GM13977 (cell line): ENCODE results near the gene ORM1.

Source experiments
- DNase-seq: peaks from one replicate; pipeline ENCODE4 v3.0.0; 2012; ENCODE audit warnings: low spot score
- in situ Hi-C: fragments of 300-500 bp; cut with MboI; formaldehyde crosslinking; loops from one replicate; pipeline ENCODE4 v1.12.0; 2022; ENCODE audit warnings: low sequenced_read_pairs, low pct_unique_long_range_greater_than_20kb, mixed read lengths, inconsistent platforms; ENCODE audit not compliant: unreplicated experiment
- TF ChIP-seq, protein P1 (sequence below): IDR thresholded peaks from 2 replicates; pipeline ENCODE4 v1.5.1; 2012; ENCODE audit warnings: mild to moderate bottlenecking, control low read depth; ENCODE audit not compliant: insufficient read depth; ENCODE audit errors: extremely low read depth, missing control alignments

ORM1 gene

DNA sequence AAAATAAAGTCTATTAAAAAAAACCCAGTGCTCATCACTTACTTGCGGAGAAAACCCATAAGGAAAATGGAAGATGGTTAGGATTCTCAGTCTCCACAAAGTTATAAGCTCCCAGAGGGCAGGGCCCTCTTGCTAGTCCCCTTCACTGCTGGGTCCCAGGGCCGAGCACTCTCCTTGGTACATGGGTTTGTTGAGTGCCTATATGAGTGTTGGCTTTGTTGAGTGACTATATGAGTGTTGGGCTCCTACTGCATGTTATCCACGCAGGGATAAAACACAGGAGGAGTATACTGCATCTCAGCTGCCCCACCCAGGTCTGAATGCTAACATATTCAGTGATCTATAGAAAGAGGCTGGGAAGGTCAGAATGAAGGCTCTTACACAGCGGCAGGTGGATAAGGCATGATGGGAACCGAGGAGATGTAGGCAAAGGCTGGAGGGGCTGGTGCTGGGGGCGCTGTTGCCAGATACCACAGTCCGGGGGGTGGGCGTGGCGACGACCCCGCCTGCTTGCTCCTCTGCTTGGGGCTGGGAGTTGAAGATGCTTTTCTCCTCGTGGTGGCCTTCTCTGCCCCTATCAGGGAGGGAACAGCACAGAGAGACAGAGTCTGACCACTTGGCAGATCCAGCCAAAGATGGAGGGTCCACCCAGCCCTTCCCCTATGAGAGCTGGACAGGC, 18.4 kb downstream of the ORM1 start:
- DNase-seq, result no peak
- in situ Hi-C loops, result no loop called here
- TF ChIP-seq, protein P1, sequence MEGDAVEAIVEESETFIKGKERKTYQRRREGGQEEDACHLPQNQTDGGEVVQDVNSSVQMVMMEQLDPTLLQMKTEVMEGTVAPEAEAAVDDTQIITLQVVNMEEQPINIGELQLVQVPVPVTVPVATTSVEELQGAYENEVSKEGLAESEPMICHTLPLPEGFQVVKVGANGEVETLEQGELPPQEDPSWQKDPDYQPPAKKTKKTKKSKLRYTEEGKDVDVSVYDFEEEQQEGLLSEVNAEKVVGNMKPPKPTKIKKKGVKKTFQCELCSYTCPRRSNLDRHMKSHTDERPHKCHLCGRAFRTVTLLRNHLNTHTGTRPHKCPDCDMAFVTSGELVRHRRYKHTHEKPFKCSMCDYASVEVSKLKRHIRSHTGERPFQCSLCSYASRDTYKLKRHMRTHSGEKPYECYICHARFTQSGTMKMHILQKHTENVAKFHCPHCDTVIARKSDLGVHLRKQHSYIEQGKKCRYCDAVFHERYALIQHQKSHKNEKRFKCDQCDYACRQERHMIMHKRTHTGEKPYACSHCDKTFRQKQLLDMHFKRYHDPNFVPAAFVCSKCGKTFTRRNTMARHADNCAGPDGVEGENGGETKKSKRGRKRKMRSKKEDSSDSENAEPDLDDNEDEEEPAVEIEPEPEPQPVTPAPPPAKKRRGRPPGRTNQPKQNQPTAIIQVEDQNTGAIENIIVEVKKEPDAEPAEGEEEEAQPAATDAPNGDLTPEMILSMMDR, result no peak

DNA sequence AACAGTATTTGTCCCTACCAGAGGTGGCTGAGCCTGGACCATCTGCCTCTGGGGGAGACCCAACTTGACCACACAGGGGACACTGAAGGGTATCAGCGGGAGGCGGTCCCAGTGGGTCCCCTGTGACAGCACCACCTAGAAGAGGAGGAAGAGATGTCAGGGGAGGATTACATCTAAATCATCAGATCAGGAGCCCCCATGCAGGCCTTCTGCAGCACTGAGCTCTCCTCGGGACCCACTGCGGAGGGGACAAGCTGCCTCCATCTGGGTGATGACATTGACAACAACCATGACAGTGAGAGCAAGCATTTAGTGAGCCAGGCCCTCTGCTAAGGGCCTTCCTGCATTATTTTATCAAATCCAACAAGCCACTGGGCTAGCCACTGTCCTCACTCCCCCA, 19.1 kb downstream of the ORM1 start:
- in situ Hi-C loops, result no loop called here
- no peak for DNase-seq
- TF ChIP-seq, protein P1, result no peak

DNA sequence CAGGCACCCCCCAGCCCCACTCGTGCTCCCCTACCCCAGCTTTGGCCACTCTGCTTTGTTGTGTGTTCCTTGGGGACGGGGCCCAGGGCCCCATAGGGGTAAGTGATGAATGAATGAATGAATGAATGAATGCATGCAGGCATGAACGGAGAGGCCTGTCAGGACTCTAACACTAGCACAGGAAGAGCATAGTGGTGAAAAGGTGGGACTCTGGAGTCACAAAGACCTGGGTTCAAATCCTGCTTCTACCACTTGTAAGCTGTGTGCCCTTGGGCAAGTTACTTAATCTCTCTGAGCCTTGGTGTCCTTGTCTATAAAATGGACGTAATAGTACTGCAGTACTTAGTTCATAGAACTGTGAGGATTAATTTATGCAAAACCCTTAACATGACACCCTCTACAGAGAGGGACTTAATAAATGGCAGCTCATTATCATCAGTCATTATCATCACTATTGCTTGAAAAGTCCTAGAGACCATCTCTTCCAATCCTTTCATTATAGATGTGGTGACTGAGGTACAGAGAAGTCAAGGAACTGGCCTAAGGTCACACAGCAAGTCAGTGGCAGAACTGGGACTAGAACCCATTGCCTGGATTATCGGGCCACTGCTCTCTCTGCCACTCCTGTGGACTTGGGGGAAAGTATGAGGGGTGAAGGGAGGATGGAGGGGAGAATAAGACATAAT, 20.0 kb downstream of the ORM1 start:
- DNase-seq, result no peak
- TF ChIP-seq, protein P1, result no peak
- in situ Hi-C loops, result no loop called here

DNA sequence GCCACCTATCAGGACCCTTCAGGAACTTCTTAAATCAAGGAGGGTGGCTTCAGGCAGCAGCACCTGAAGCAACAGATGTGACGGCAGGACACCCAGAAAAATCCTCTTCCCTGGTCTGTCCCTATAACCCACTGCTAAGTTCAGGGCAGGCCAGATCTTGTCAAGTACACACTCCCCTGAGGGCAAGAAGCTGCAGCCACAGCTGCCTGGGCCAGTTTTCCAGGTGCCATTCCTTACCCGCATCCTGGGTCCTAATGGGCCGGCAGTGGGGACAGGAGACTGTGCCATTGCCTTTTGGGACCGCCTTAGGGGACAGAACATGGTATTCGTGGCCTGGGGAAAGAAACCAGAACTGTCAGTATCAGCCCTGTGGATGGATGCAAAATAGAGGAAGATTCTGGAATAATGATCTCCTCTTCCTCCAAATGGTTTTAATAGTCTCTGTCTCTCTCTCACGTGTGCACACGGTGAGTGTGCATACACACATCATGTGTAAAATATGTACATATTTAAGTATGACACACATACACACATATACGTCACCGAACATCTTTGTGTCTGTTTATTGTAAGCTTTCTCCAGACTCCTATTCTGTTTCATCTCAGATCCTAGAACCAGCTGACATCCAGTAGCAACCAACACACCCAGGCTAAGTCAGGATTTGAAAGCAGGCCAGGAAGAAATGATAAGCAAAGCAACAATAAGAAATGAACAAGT, 20.7 kb downstream of the ORM1 start:
- no peak for DNase-seq
- in situ Hi-C loops, result no loop called here

DNA sequence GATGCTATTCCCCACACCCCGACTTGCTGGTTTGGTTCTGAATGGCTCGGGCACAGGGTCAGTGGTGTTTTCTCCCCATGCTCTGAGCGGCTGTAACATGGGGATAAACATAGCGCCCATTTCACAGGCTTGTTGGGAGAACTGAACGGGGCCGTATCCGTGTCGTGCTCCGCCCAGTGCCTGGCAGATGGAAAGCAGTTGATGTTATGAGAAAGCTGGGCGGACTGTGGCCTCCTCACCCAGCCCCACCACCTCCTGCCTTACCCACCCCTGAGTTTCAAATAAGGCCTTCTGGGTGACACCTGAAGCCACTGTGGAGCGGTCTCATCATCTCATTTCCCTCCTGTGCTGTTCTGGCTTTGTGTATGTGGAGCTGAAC, 21.3 kb downstream of the ORM1 start:
- TF ChIP-seq, protein P1, result no peak
- in situ Hi-C loops, result no loop called here
- no peak for DNase-seq

More for the DNA sequence above, 20.7 kb downstream of the ORM1 start:
- TF ChIP-seq, protein P1, result no peak

DNA sequence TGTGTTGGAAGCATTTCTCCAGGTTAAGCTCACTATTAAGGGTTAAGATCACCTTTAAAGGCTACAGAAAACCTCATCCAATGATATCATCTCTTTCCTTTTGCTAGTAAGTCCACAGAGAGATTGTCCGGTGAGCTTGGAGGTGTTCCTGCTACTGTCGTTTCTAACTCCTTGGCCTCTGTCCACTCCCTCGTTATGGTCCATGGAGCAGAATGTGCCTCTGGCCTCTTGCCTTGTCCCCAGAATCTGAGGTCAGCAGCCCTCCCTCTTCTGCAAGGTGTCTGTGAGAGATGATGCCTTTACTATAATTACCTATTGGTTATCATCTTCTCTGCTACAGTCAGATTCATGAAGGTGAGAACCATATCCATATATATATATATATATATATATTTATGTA, 21.8 kb downstream of the ORM1 start:
- no peak for DNase-seq
- TF ChIP-seq, protein P1, result no peak
- in situ Hi-C loops, result no loop called here
